ENCODE measurements around the gene MAPKAP1. TPM values are rescaled to one million over a fixed set of nuclear protein-coding genes. Genes with fewer than 3 reads are reported as not detected.

MAPKAP1 gene
- 10 to 100 TPM; 73.4 to 81.5 TPM for total RNA-seq

GRCh38 chr9:125706651-125707471 is at the start of gene MAPKAP1:
TSS of gene MAPKAP1 (minus strand) at chr9:125707208. CDS start at chr9:125672574, 34,634 bp downstream.
- peak; percentile 94 for ATAC-seq (ENCODE audit: insufficient number of reproducible peaks, low FRiP score, low read depth)
- TF ChIP-seq, protein P1, sequence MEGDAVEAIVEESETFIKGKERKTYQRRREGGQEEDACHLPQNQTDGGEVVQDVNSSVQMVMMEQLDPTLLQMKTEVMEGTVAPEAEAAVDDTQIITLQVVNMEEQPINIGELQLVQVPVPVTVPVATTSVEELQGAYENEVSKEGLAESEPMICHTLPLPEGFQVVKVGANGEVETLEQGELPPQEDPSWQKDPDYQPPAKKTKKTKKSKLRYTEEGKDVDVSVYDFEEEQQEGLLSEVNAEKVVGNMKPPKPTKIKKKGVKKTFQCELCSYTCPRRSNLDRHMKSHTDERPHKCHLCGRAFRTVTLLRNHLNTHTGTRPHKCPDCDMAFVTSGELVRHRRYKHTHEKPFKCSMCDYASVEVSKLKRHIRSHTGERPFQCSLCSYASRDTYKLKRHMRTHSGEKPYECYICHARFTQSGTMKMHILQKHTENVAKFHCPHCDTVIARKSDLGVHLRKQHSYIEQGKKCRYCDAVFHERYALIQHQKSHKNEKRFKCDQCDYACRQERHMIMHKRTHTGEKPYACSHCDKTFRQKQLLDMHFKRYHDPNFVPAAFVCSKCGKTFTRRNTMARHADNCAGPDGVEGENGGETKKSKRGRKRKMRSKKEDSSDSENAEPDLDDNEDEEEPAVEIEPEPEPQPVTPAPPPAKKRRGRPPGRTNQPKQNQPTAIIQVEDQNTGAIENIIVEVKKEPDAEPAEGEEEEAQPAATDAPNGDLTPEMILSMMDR (IDR thresholded peaks at IDR 0.05), result no peak
- H3K27me3 ChIP-seq (replicated peaks; ENCODE audit: insufficient read depth), result no peaks in the 10 kb centered on the region
- peak within 1 kb of the TSS; percentile 40 to 66 for H3K27ac ChIP-seq
- DNase-seq (ENCODE audit: low spot score), result peak; percentile 77
- H3K36me3 ChIP-seq, result no peaks in the 10 kb centered on the region
- H3K4me1 ChIP-seq (ENCODE audit: control insufficient read depth in 1 of 2, low read depth in 2 of 2), result peaks cover 15 to 23% of the 10 kb centered on the region in 2 donors
- H3K4me3 ChIP-seq, result peak within 1 kb of the TSS; percentile 97
- H3K9me3 ChIP-seq, result no peaks in the 10 kb centered on the region

- Histone ChIP-seq H3K27ac (no peak overlapping the region), H3K27me3 (replicated peaks; ENCODE audit: insufficient read depth) (no peaks in the 10 kb centered on the region), H3K9me3 (no peaks in the 10 kb centered on the region), H3K36me3 (no peaks in the 10 kb centered on the region), H3K4me3 (no peak overlapping the region), H3K4me1 (ENCODE audit: control insufficient read depth in 1 of 2, low read depth in 2 of 2) (peaks cover 0 to 2% of the 10 kb centered on the region in 2 donors)
- ATAC-seq (ENCODE audit: insufficient number of reproducible peaks, low FRiP score, low read depth), result no peak
- TF ChIP-seq, protein P1 (IDR thresholded peaks at IDR 0.05), result no peak
- DNase-seq (ENCODE audit: low spot score), result no peak
Measured at GRCh38 chr9:125756518-125756917, 49.5 kb upstream of the MAPKAP1 start.

DNA sequence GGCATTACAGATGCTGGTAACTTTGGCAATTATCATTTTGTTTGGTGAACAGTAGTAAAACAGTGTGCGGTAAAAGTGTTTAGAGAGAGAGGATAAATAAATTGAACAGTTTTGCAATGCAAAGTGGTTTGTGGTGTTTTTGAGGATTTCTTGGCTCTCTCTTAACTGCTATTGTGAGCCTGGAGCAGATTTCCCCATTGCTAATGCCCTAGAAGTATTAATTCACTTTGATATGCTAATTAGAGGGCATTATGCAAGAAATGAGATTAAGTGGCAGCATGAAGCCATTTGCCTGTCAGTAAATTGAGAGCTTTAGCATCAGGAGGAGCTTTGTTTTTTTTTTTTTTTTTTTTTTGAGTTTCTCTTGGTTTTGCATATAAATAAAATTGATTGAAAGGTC is 48.3 kb upstream of the MAPKAP1 start:
- DNase-seq (ENCODE audit: low spot score) (no peak), ATAC-seq (ENCODE audit: insufficient number of reproducible peaks, low FRiP score, low read depth) (no peak)
- Histone ChIP-seq H3K27ac (no peak overlapping the region), H3K27me3 (replicated peaks; ENCODE audit: insufficient read depth) (no peaks in the 10 kb centered on the region), H3K36me3 (no peaks in the 10 kb centered on the region), H3K9me3 (no peaks in the 10 kb centered on the region), H3K4me1 (ENCODE audit: control insufficient read depth in 1 of 2, low read depth in 2 of 2) (peaks cover 0 to 6% of the 10 kb centered on the region in 2 donors), H3K4me3 (no peak overlapping the region)
- TF ChIP-seq, protein P1 (IDR thresholded peaks at IDR 0.05), result no peak

DNA sequence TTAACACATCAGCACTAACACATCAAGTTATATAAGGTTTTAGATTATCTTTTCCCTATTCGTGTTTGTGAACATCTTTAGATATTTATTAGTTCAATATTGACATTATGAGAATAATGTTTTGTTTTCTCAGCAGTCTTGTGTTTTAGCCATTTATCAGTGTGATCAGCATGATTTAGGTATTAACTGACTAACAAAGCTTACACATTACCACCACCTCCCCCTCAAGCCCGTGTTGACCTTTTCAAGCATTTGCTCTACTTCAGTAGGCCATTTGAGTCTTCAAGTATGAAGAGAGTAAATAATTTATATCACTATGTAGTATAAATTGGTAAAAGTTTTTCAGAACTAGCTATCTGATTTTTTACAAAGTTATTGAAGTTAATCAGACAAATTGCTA is 47.1 kb upstream of the MAPKAP1 start:
- Histone ChIP-seq H3K27ac (no peak overlapping the region), H3K9me3 (no peaks in the 10 kb centered on the region), H3K4me1 (ENCODE audit: control insufficient read depth in 1 of 2, low read depth in 2 of 2) (peaks cover 5 to 14% of the 10 kb centered on the region in 2 donors), H3K4me3 (no peak overlapping the region), H3K36me3 (no peaks in the 10 kb centered on the region), H3K27me3 (replicated peaks; ENCODE audit: insufficient read depth) (no peaks in the 10 kb centered on the region)
- ATAC-seq (ENCODE audit: insufficient number of reproducible peaks, low FRiP score, low read depth) (no peak), DNase-seq (ENCODE audit: low spot score) (no peak)
- TF ChIP-seq, protein P1 (IDR thresholded peaks at IDR 0.05), result no peak

GRCh38 chr9:125752070-125752628 is 45.1 kb upstream of the MAPKAP1 start:
- H3K9me3 ChIP-seq, result no peaks in the 10 kb centered on the region
- H3K27ac ChIP-seq, result no peak overlapping the region
- H3K36me3 ChIP-seq, result no peaks in the 10 kb centered on the region
- no peak overlapping the region for H3K4me3 ChIP-seq
- DNase-seq (ENCODE audit: low spot score) (no peak), ATAC-seq (ENCODE audit: insufficient number of reproducible peaks, low FRiP score, low read depth) (no peak)
- H3K4me1 ChIP-seq (ENCODE audit: control insufficient read depth in 1 of 2, low read depth in 2 of 2), result peaks cover 10 to 13% of the 10 kb centered on the region in 2 donors
- no peaks in the 10 kb centered on the region for H3K27me3 ChIP-seq (replicated peaks; ENCODE audit: insufficient read depth)
- TF ChIP-seq, protein P1 (IDR thresholded peaks at IDR 0.05), result no peak

Measured in thoracic aorta (tissue), 2 donors.